Measurements from ENCODE around the gene SPATC1L. TPM values are rescaled to one million over a fixed set of nuclear protein-coding genes. Genes with fewer than 3 reads are reported as not detected.
"Not testable (repeated sequence)": the region's sequence is repeated elsewhere in the genome, so short reads cannot be mapped to it uniquely, and the experiment has no call there.

The SPATC1L gene
- total RNA-seq, 1 experiment from 2014 or later: 11.3 TPM

GRCh38 chr21:46172863-46173528, 11.3 kb downstream of the SPATC1L start:
- TF ChIP-seq CTCF (IDR thresholded peaks at IDR 0.05; ENCODE audit: unreplicated experiment): no peak

DNA sequence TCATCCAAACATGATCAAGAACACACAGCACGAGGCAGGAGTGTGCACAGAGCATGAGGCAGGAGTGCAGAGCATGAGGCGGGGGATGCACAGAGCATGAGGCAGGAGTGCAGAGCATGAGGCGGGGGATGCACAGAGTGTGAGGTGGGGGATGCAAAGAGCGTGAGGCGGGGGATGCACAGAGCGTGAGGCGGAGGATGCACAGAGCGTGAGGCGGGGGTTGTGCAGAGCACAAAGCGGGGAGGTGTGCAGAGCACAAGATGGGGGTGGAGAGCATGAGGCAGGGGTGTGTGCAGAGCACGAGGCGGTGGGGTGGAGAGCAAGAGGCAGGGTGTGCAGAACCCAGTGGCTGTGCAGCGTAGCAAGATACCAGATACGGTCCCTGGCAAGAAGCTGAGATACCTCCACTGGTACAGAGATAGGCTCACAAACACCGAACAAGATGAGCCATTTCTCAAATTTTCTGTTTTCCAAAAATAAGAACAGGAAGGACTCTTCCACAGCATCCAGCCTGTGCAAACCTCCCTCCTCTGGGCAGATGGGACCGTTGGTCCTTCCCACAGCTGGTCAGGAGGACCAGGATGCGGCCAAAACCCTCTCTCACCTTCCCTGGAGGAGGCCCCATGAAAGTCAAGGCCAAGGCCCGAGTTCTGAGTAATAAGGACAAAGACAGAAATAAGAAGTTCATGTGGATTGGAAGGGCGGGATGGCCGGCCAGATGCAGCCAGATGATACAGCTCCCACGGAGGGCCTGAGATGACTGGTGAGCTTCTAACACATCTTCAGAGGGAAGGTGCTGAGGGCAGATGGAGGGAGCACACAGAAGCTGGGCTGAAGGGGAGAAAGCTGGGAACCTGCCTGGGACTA, 12.0 kb downstream of the SPATC1L start:
- Mint-ChIP-seq H3K36me3 (ENCODE audit: insufficient read depth, unreplicated experiment) (no peaks in the 10 kb centered on the region), H3K4me1 (ENCODE audit: insufficient read depth, unreplicated experiment) (no peaks in the 10 kb centered on the region), H3K4me3 (ENCODE audit: unreplicated experiment) (no peak overlapping the region), H3K9me3 (ENCODE audit: unreplicated experiment) (peaks cover 12% of the 10 kb centered on the region), H3K27ac (ENCODE audit: low read depth, unreplicated experiment) (no peak overlapping the region), H3K27me3 (ENCODE audit: insufficient read depth, unreplicated experiment) (peaks cover 21% of the 10 kb centered on the region)
- POLR2A ChIA-PET: no interaction called here
- BruUV-seq (replicated peaks): no TSS peak
- CTCF ChIA-PET: interaction anchor here (0.6 to 1.0 kb wide), 2 partner anchors 122 to 201 kb away, joined by 3 read pairs; no protein-coding TSS in a partner anchor
- no peak for DNase-seq (ENCODE audit: unreplicated experiment)
- intact Hi-C loops (cut with micrococcal nuclease): no loop called here
- TF ChIP-seq CTCF (IDR thresholded peaks at IDR 0.05; ENCODE audit: unreplicated experiment): no peak

More at GRCh38 chr21:46172863-46173528, 11.3 kb downstream of the SPATC1L start:
- peaks cover 18% of the 10 kb centered on the region for H3K9me3 Mint-ChIP-seq (ENCODE audit: unreplicated experiment)
- CTCF ChIA-PET: interaction anchor here (0.6 to 1.0 kb wide), 2 partner anchors 123 to 201 kb away, joined by 3 read pairs; no protein-coding TSS in a partner anchor
- H3K27ac Mint-ChIP-seq (ENCODE audit: low read depth, unreplicated experiment): no peak overlapping the region
- H3K4me3 Mint-ChIP-seq (ENCODE audit: unreplicated experiment): no peak overlapping the region
- no peak for DNase-seq (ENCODE audit: unreplicated experiment)
- no peaks in the 10 kb centered on the region for H3K4me1 Mint-ChIP-seq (ENCODE audit: insufficient read depth, unreplicated experiment)
- peaks cover 21% of the 10 kb centered on the region for H3K27me3 Mint-ChIP-seq (ENCODE audit: insufficient read depth, unreplicated experiment)
- no TSS peak for BruUV-seq (replicated peaks)
- no peaks in the 10 kb centered on the region for H3K36me3 Mint-ChIP-seq (ENCODE audit: insufficient read depth, unreplicated experiment)
- POLR2A ChIA-PET: interaction anchor here (0.7 kb wide), 1 partner anchor 29 kb away, joined by 3 read pairs; no protein-coding TSS in a partner anchor
- intact Hi-C loops (cut with micrococcal nuclease): no loop called here

DNA sequence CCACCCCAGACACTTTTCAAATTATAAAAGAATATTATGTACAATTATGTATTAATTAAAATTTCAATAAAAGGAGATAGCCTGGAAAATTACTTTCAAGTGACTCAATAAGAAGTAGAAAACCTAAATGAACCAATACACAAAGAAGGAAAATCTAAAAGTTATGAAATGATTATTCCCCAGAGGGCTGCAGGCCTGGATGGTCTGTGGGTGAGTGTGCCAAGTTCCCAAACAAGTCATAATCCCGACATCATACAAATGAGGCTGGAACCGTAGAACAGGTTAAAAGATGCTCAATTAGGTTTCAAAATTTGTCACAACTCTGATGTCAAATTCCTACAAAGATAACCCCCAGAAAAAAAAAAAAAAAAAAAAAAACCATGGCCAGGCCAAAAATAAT, 12.7 kb downstream of the SPATC1L start:
- H3K9me3 Mint-ChIP-seq (ENCODE audit: unreplicated experiment): peaks cover 12% of the 10 kb centered on the region
- DNase-seq (ENCODE audit: unreplicated experiment): no peak
- ChIA-PET POLR2A (no interaction called here), CTCF (interaction anchor here (0.9 kb wide), 1 partner anchor 28 kb away, joined by 3 read pairs; no protein-coding TSS in a partner anchor)
- no peak for TF ChIP-seq CTCF (IDR thresholded peaks at IDR 0.05; ENCODE audit: unreplicated experiment)
- H3K27ac Mint-ChIP-seq (ENCODE audit: low read depth, unreplicated experiment): no peak overlapping the region
- no peaks in the 10 kb centered on the region for H3K36me3 Mint-ChIP-seq (ENCODE audit: insufficient read depth, unreplicated experiment)
- no peak overlapping the region for H3K4me3 Mint-ChIP-seq (ENCODE audit: unreplicated experiment)
- intact Hi-C loops (cut with micrococcal nuclease): no loop called here
- peaks cover 21% of the 10 kb centered on the region for H3K27me3 Mint-ChIP-seq (ENCODE audit: insufficient read depth, unreplicated experiment)
- no TSS peak for BruUV-seq (replicated peaks)
- no peaks in the 10 kb centered on the region for H3K4me1 Mint-ChIP-seq (ENCODE audit: insufficient read depth, unreplicated experiment)

DNA sequence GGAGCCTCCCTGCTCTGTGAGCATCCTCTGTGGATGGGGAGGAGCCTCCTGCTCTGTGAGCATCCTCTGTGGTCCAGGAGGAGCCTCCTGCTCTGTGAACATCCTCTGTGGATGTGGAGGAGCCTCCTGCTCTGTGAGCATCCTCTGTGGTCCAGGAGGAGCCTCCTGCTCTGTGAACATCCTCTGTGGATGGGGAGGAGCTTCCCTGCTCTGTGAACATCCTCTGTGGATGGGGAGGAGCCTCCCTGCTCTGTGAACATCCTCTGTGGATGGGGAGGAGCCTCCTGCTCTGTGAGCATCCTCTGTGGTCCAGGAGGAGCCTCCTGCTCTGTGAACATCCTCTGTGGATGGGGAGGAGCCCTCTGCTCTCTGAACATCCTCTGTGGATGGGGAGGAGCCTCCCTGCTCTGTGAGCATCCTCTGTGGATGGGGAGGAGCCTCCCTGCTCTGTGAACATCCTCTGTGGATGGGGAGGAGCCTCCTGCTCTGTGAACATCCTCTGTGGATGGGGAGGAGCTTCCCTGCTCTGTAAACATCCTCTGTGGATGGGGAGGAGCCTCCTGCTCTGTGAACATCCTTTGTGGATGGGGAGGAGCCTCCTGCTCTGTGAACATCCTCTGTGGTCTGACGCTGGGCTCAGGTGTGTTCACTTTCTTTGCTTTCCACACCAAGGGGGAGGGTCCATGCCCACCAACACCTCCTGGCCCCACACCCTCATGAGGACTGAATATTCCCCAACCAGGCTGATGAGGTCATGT, 13.6 kb downstream of the SPATC1L start:
- H3K4me3 Mint-ChIP-seq (ENCODE audit: unreplicated experiment); BruUV-seq (replicated peaks); DNase-seq (ENCODE audit: unreplicated experiment); intact Hi-C loops (cut with micrococcal nuclease); H3K4me1 Mint-ChIP-seq (ENCODE audit: insufficient read depth, unreplicated experiment); H3K27ac Mint-ChIP-seq (ENCODE audit: low read depth, unreplicated experiment); H3K36me3 Mint-ChIP-seq (ENCODE audit: insufficient read depth, unreplicated experiment): not testable (repeated sequence)
- ChIA-PET CTCF (interaction anchor here (0.9 kb wide), 1 partner anchor 27 kb away, joined by 3 read pairs; no protein-coding TSS in a partner anchor), POLR2A (interaction anchor here (0.6 kb wide), 1 partner anchor 27 kb away, joined by 5 read pairs; no protein-coding TSS in a partner anchor)
- H3K9me3 Mint-ChIP-seq (ENCODE audit: unreplicated experiment): peaks cover 12% of the 10 kb centered on the region
- peaks cover 15% of the 10 kb centered on the region for H3K27me3 Mint-ChIP-seq (ENCODE audit: insufficient read depth, unreplicated experiment)
